ENCODE data around the gene CPNE8. TPM values are rescaled to one million over a fixed set of nuclear protein-coding genes. Genes with fewer than 3 reads are reported as not detected.

Gene CPNE8
- total RNA-seq, 1 experiment from 2014 or later = 13.5 TPM

DNA sequence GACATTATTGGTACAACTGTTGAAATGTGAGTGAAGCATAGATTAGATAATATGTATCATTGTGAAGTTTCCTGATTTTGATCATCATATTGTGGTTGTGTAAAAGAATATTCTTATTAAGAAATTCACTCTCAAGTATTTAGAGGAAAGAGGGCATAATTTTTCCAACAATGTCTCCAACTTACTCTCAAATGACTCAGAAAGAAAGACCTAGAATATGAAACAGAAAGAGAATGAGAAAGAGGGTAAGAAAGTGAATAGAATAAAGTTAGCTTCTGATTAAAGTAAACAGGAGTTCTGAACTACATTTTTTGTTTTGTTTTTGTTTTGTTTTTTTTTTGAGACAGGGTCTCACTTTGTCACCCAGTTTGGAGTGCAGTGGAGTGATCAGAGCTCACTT is 123.0 kb downstream of the CPNE8 start:
- no peak for DNase-seq
- H3K27ac Mint-ChIP-seq (ENCODE audit: unreplicated experiment) = no peak overlapping the region
- no peaks in the 10 kb centered on the region for H3K27me3 Mint-ChIP-seq (ENCODE audit: insufficient read depth, unreplicated experiment)
- no peaks in the 10 kb centered on the region for H3K27me3 ChIP-seq (replicated peaks; ENCODE audit: control insufficient read depth, insufficient read depth, low read length)
- ChIA-PET CTCF (no interaction called here), POLR2A (no interaction called here)
- no peaks in the 10 kb centered on the region for H3K4me1 ChIP-seq
- H3K9me3 Mint-ChIP-seq (ENCODE audit: unreplicated experiment) = peaks cover 23% of the 10 kb centered on the region
- intact Hi-C loops (cut with micrococcal nuclease; ENCODE audit: unreplicated experiment) = no loop called here
- TF ChIP-seq, protein P1, sequence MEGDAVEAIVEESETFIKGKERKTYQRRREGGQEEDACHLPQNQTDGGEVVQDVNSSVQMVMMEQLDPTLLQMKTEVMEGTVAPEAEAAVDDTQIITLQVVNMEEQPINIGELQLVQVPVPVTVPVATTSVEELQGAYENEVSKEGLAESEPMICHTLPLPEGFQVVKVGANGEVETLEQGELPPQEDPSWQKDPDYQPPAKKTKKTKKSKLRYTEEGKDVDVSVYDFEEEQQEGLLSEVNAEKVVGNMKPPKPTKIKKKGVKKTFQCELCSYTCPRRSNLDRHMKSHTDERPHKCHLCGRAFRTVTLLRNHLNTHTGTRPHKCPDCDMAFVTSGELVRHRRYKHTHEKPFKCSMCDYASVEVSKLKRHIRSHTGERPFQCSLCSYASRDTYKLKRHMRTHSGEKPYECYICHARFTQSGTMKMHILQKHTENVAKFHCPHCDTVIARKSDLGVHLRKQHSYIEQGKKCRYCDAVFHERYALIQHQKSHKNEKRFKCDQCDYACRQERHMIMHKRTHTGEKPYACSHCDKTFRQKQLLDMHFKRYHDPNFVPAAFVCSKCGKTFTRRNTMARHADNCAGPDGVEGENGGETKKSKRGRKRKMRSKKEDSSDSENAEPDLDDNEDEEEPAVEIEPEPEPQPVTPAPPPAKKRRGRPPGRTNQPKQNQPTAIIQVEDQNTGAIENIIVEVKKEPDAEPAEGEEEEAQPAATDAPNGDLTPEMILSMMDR (IDR thresholded peaks at IDR 0.05; ENCODE audit: insufficient read depth in 1 of 2, low read depth in 1 of 2, low read length in 1 of 2, severe bottlenecking in 1 of 2, unreplicated experiment in 1 of 2) = no peak
- H3K36me3 ChIP-seq (ENCODE audit: control insufficient read depth, insufficient read depth, low read length) = no peaks in the 10 kb centered on the region
- no peaks in the 10 kb centered on the region; the same call in 1 of the 2 replicates for H3K9me3 ChIP-seq
- no peaks in the 10 kb centered on the region for H3K36me3 Mint-ChIP-seq (ENCODE audit: insufficient read depth, unreplicated experiment)
- no TSS peak for BruUV-seq (replicated peaks)
- no peak overlapping the region for H3K4me3 Mint-ChIP-seq (ENCODE audit: unreplicated experiment)
- no peaks in the 10 kb centered on the region for H3K4me1 Mint-ChIP-seq (ENCODE audit: low read depth, unreplicated experiment)
- H3K4me3 ChIP-seq (ENCODE audit: low read depth, low read length) = no peak overlapping the region

DNA sequence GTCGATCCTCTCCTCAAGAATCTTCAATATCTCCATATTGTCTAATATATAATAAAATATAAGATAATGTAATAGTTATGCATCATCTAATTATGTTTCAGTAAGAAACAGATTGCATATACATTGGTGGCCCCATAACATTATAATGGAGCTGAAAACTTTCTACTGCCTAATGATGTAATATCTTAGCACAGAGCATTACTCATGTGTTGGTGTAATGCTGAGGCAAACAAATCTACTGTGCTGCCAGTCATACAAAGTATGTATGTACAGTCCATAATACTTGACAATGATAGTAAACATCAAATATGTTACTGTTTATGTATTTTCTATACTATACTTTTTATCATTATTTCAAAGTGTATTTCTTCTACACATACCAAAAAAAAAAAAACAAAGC is 128.7 kb downstream of the CPNE8 start:
- no peaks in the 10 kb centered on the region for H3K27me3 ChIP-seq (replicated peaks; ENCODE audit: control insufficient read depth, insufficient read depth, low read length)
- H3K36me3 ChIP-seq (ENCODE audit: control insufficient read depth, insufficient read depth, low read length) = no peaks in the 10 kb centered on the region
- Mint-ChIP-seq H3K27ac (ENCODE audit: unreplicated experiment) (no peak overlapping the region), H3K27me3 (ENCODE audit: insufficient read depth, unreplicated experiment) (no peaks in the 10 kb centered on the region), H3K4me3 (ENCODE audit: unreplicated experiment) (no peak overlapping the region), H3K4me1 (ENCODE audit: low read depth, unreplicated experiment) (no peaks in the 10 kb centered on the region), H3K9me3 (ENCODE audit: unreplicated experiment) (peaks cover 16% of the 10 kb centered on the region), H3K36me3 (ENCODE audit: insufficient read depth, unreplicated experiment) (no peaks in the 10 kb centered on the region)
- POLR2A ChIA-PET = no interaction called here
- CTCF ChIA-PET = no interaction called here
- H3K4me3 ChIP-seq (ENCODE audit: low read depth, low read length) = no peak overlapping the region
- intact Hi-C loops (cut with micrococcal nuclease; ENCODE audit: unreplicated experiment) = loop anchor here (10.0 kb wide), 1 partner anchor 58 kb away; no protein-coding TSS in a partner anchor
- no peaks in the 10 kb centered on the region for H3K4me1 ChIP-seq
- DNase-seq = no peak
- no TSS peak for BruUV-seq (replicated peaks)
- TF ChIP-seq, protein P1 (IDR thresholded peaks at IDR 0.05; ENCODE audit: insufficient read depth in 1 of 2, low read depth in 1 of 2, low read length in 1 of 2, severe bottlenecking in 1 of 2, unreplicated experiment in 1 of 2) = no peak
- H3K9me3 ChIP-seq = no peaks in the 10 kb centered on the region

- Mint-ChIP-seq H3K4me3 (ENCODE audit: unreplicated experiment) (no peak overlapping the region), H3K4me1 (ENCODE audit: low read depth, unreplicated experiment) (no peaks in the 10 kb centered on the region), H3K27ac (ENCODE audit: unreplicated experiment) (no peak overlapping the region), H3K36me3 (ENCODE audit: insufficient read depth, unreplicated experiment) (no peaks in the 10 kb centered on the region), H3K27me3 (ENCODE audit: insufficient read depth, unreplicated experiment) (no peaks in the 10 kb centered on the region), H3K9me3 (ENCODE audit: unreplicated experiment) (peaks cover 9% of the 10 kb centered on the region)
- H3K4me3 ChIP-seq (ENCODE audit: low read depth, low read length) = no peak overlapping the region
- ChIA-PET CTCF (no interaction called here), POLR2A (no interaction called here)
- no TSS peak for BruUV-seq (replicated peaks)
- TF ChIP-seq, protein P1 (IDR thresholded peaks at IDR 0.05; ENCODE audit: insufficient read depth in 1 of 2, low read depth in 1 of 2, low read length in 1 of 2, severe bottlenecking in 1 of 2, unreplicated experiment in 1 of 2) = no peak
- intact Hi-C loops (cut with micrococcal nuclease; ENCODE audit: unreplicated experiment) = loop anchor here (10.0 kb wide), 1 partner anchor 59 kb away; no protein-coding TSS in a partner anchor
- no peak for DNase-seq
- H3K4me1 ChIP-seq = no peaks in the 10 kb centered on the region
- no peaks in the 10 kb centered on the region for H3K9me3 ChIP-seq
- H3K36me3 ChIP-seq (ENCODE audit: control insufficient read depth, insufficient read depth, low read length) = no peaks in the 10 kb centered on the region
- no peaks in the 10 kb centered on the region for H3K27me3 ChIP-seq (replicated peaks; ENCODE audit: control insufficient read depth, insufficient read depth, low read length)
Measured at GRCh38 chr12:38775457-38775856, 129.9 kb downstream of the CPNE8 start.
